Measurements from ENCODE around the gene TRIM65.

TRIM65 gene

GRCh38 chr17:75896415-75897159 lies at the start of gene TRIM65:
Gene TRIM65 (minus strand): TSS chr17:75896951. CDS start chr17:75896937, 14 bp downstream.
- peak; percentile 81 to 82 for DNase-seq

- DNase-seq: no peak
Measured at GRCh38 chr17:75945211-75945610, 48.5 kb upstream of the TRIM65 start.

- DNase-seq: no peak
Measured at GRCh38 chr17:75943491-75943890, 46.7 kb upstream of the TRIM65 start.

GRCh38 chr17:75942473-75942872 lies 45.7 kb upstream of the TRIM65 start:
- DNase-seq: no peak

GRCh38 chr17:75941442-75941819 lies 44.7 kb upstream of the TRIM65 start:
- no peak for DNase-seq

- peak; percentile 87 to 89 for DNase-seq
Measured at GRCh38 chr17:75940727-75941441, 44.1 kb upstream of the TRIM65 start, which contains the start of gene FBF1. Gene FBF1 (minus strand): TSS chr17:75941042. CDS start chr17:75938149, 2,893 bp downstream.

GRCh38 chr17:75937652-75938051 lies 40.9 kb upstream of the TRIM65 start:
- DNase-seq: no peak

GRCh38 chr17:75933808-75934207 lies 37.1 kb upstream of the TRIM65 start:
- DNase-seq: no peak

- no peak for DNase-seq
Measured at GRCh38 chr17:75932852-75933251, 36.1 kb upstream of the TRIM65 start.

- DNase-seq: no peak
Measured at GRCh38 chr17:75931062-75931461, 34.3 kb upstream of the TRIM65 start.

GRCh38 chr17:75927286-75927922 lies 30.7 kb upstream of the TRIM65 start:
- DNase-seq: no peak

- no peak for DNase-seq
Measured at GRCh38 chr17:75926456-75926855, 29.7 kb upstream of the TRIM65 start.

GRCh38 chr17:75925912-75926311 lies 29.2 kb upstream of the TRIM65 start:
- DNase-seq: no peak

- no peak for DNase-seq
Measured at GRCh38 chr17:75925103-75925502, 28.4 kb upstream of the TRIM65 start.

GRCh38 chr17:75922963-75923874 lies 26.5 kb upstream of the TRIM65 start:
- no peak for DNase-seq

- DNase-seq: no peak
Measured at GRCh38 chr17:75922173-75922961, 25.6 kb upstream of the TRIM65 start.

GRCh38 chr17:75921596-75921995 lies 24.8 kb upstream of the TRIM65 start:
- no peak for DNase-seq

- no peak for DNase-seq
Measured at GRCh38 chr17:75920045-75920560, 23.4 kb upstream of the TRIM65 start.

- no peak for DNase-seq
Measured at GRCh38 chr17:75919611-75920010, 22.9 kb upstream of the TRIM65 start.

- no peak for DNase-seq
Measured at GRCh38 chr17:75917917-75918445, 21.2 kb upstream of the TRIM65 start.

Data from stimulated activated CD4-positive, alpha-beta T cell treated with anti-CD3 and anti-CD28 coated beads, Interleukin-4, amount 100 ng/mL, for 4 hours (primary cell).